Mesenchymal stem cell (in vitro differentiated cells and primary cell): ENCODE results near the gene ACOT9.
A peak's percentile ranks its signal among the peaks of the same experiment; 100 is the strongest.

Source experiments
- DNase-seq: peaks from one replicate; pipeline ENCODE4 v3.0.0-alpha.2; 2013
- H2AFZ ChIP-seq: one replicate; pipeline ENCODE4 v1.6.1; 2013; ENCODE audit warnings: low read depth, mild to moderate bottlenecking, control low read depth, inconsistent platforms, low read length, moderate library complexity
- H2AK5ac ChIP-seq: 2 replicates; pipeline ENCODE4 v1.6.1; 2013; ENCODE audit warnings: low read length, moderate library complexity, mild to moderate bottlenecking, inconsistent platforms; ENCODE audit not compliant: severe bottlenecking
- H2BK120ac ChIP-seq: one replicate; pipeline ENCODE4 v1.6.1; 2013; ENCODE audit warnings: low read depth, mild to moderate bottlenecking, inconsistent platforms, low read length, moderate library complexity
- H2BK12ac ChIP-seq, 2 experiments: one replicate each; pipeline ENCODE4 v1.6.1; 2013; ENCODE audit warnings: inconsistent platforms in 2 of 2, low read length in 2 of 2, mild to moderate bottlenecking in 2 of 2, moderate library complexity in 2 of 2, control low read depth in 1 of 2
- H2BK15ac ChIP-seq: one replicate; pipeline ENCODE4 v1.6.1; 2013; ENCODE audit warnings: mild to moderate bottlenecking, low read depth, inconsistent platforms; ENCODE audit not compliant: poor library complexity, severe bottlenecking
- H2BK5ac ChIP-seq: 2 replicates; pipeline ENCODE4 v1.6.1; 2013; ENCODE audit warnings: low read depth, mild to moderate bottlenecking, low read length, control low read depth, inconsistent platforms; ENCODE audit not compliant: poor library complexity, severe bottlenecking
- H3K14ac ChIP-seq, 2 experiments: one replicate each; pipeline ENCODE4 v1.6.1; 2013; ENCODE audit warnings: inconsistent platforms in 2 of 2, low read length in 2 of 2, control low read depth in 1 of 2, mild to moderate bottlenecking in 1 of 2, moderate library complexity in 1 of 2
- H3K18ac ChIP-seq, 2 experiments: one replicate each; pipeline ENCODE4 v1.6.1; 2013; ENCODE audit warnings: inconsistent platforms in 2 of 2, low read length in 2 of 2, control low read depth in 1 of 2, low read depth in 1 of 2, mild to moderate bottlenecking in 1 of 2
- H3K23ac ChIP-seq, 2 experiments: one replicate each; pipeline ENCODE4 v1.6.1; 2013; ENCODE audit warnings: inconsistent platforms in 2 of 2, low read length in 2 of 2, mild to moderate bottlenecking in 2 of 2, moderate library complexity in 2 of 2, control low read depth in 1 of 2
- H3K27ac ChIP-seq: 2 replicates; pipeline ENCODE4 v1.5.1; 2013; ENCODE audit warnings: mild to moderate bottlenecking, moderate library complexity, low read length, control low read depth, inconsistent platforms; ENCODE audit not compliant: poor library complexity, severe bottlenecking
- H3K27me3 ChIP-seq, 2 experiments: 2 replicates each; pipeline versions ENCODE4 v1.6.1 to v1.7.0; 2013; ENCODE audit warnings: low read length in 2 of 2, mild to moderate bottlenecking in 2 of 2, moderate library complexity in 2 of 2, control low read depth in 1 of 2, inconsistent platforms in 1 of 2; ENCODE audit not compliant: control insufficient read depth in 1 of 2, insufficient read depth in 1 of 2
- H3K36me3 ChIP-seq, 2 experiments: 2 replicates each; pipeline versions ENCODE4 v1.6.1 to v1.7.0; 2013; ENCODE audit warnings: low read length in 2 of 2, control low read depth in 1 of 2, inconsistent platforms in 1 of 2, low read depth in 1 of 2, mild to moderate bottlenecking in 1 of 2; ENCODE audit not compliant: insufficient read depth in 2 of 2, control insufficient read depth in 1 of 2
- H3K4ac ChIP-seq, 2 experiments: one replicate each; pipeline ENCODE4 v1.6.1; 2013; ENCODE audit warnings: inconsistent platforms in 2 of 2, low read length in 2 of 2, mild to moderate bottlenecking in 2 of 2, moderate library complexity in 2 of 2, control low read depth in 1 of 2, low read depth in 1 of 2
- H3K4me1 ChIP-seq: 2 replicates; pipeline ENCODE4 v1.6.1; 2013; ENCODE audit warnings: low read depth, low read length, control low read depth; ENCODE audit not compliant: control insufficient read depth, insufficient read depth
- H3K4me2 ChIP-seq: 2 replicates; pipeline ENCODE4 v1.6.1; 2013; ENCODE audit warnings: low read length, mild to moderate bottlenecking, inconsistent platforms; ENCODE audit not compliant: poor library complexity, severe bottlenecking
- H3K4me3 ChIP-seq, 2 experiments: 2 replicates each; pipeline versions ENCODE4 v1.5.1 to v1.7.0; 2013; ENCODE audit warnings: low read length in 2 of 2, mild to moderate bottlenecking in 2 of 2, control low read depth in 1 of 2, low read depth in 1 of 2; ENCODE audit not compliant: insufficient read depth in 1 of 2
- H3K79me1 ChIP-seq: replicated peaks from 2 replicates; pipeline ENCODE4 v1.6.1; 2013; ENCODE audit warnings: mild to moderate bottlenecking, control low read depth, low read length, inconsistent platforms; ENCODE audit not compliant: poor library complexity, severe bottlenecking
- H3K9ac ChIP-seq: 2 replicates; pipeline ENCODE4 v1.7.0; 2013; ENCODE audit warnings: mild to moderate bottlenecking, low read length, moderate library complexity
- H3K9me3 ChIP-seq: 2 replicates; pipeline ENCODE4 v1.7.0; 2013; ENCODE audit warnings: mild to moderate bottlenecking, low read length; ENCODE audit not compliant: control insufficient read depth
- H4K8ac ChIP-seq: one replicate; pipeline ENCODE4 v1.6.1; 2013; ENCODE audit warnings: inconsistent platforms, mild to moderate bottlenecking, low read length, moderate library complexity
- H4K91ac ChIP-seq: one replicate; pipeline ENCODE4 v1.6.1; 2013; ENCODE audit warnings: mild to moderate bottlenecking, low read length, inconsistent platforms
- WGBS: methylation state at CpG from one replicate; pipeline ENCODE4 v1.1.7; 2013; ENCODE audit warnings: mixed read lengths; 5-methylcytosine and 5-hydroxymethylcytosine counted together

Gene ACOT9

DNA sequence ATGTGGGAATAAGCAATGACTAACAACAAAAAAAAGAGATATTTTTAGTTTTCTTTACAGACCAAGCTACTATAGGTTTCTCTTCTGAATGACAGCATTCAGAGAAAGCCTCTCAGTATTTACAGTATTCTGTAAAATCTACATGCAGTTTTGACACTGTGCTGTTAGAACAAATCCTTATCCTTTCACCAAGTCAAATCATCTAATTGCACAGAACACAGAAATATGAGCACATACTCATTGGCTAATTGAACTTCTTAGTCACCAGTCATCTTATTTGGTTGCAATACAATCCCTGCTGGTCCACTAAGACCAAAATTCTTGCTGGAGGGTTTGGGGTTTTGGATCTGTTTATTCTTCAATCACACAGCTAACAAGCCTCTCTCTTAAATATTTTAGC lies 5.7 kb downstream of the ACOT9 start:
- no peak overlapping the region for H4K91ac ChIP-seq
- H2BK120ac ChIP-seq: no peak overlapping the region
- no peak overlapping the region for H2AFZ ChIP-seq
- H3K4me2 ChIP-seq: no peak overlapping the region
- DNase-seq: peak; percentile 37
- H2AK5ac ChIP-seq: no peak overlapping the region
- no peak overlapping the region for H3K27ac ChIP-seq
- H3K14ac ChIP-seq: no peak overlapping the region
- H2BK12ac ChIP-seq: no peak overlapping the region
- no peak overlapping the region for H2BK15ac ChIP-seq
- no peaks in the 10 kb centered on the region for H3K4me1 ChIP-seq
- H3K36me3 ChIP-seq: peaks cover 0 to 8% of the 10 kb centered on the region in 2 experiments
- no peak overlapping the region for H3K4ac ChIP-seq
- H3K9ac ChIP-seq: no peak overlapping the region
- H2BK5ac ChIP-seq: no peak overlapping the region
- H4K8ac ChIP-seq: no peak overlapping the region
- H3K9me3 ChIP-seq: no peaks in the 10 kb centered on the region
- no peaks in the 10 kb centered on the region for H3K79me1 ChIP-seq
- H3K23ac ChIP-seq: no peak overlapping the region
- no peaks in the 10 kb centered on the region for H3K27me3 ChIP-seq
- no peak overlapping the region for H3K4me3 ChIP-seq
- no peak overlapping the region for H3K18ac ChIP-seq

GRCh38 chrX:23736030-23736429 lies 7.0 kb downstream of the ACOT9 start:
- Histone ChIP-seq H3K36me3 (peaks cover 0 to 16% of the 10 kb centered on the region in 2 experiments), H2BK12ac (no peak overlapping the region), H3K9ac (no peak overlapping the region), H3K23ac (no peak overlapping the region), H2BK120ac (no peak overlapping the region), H3K9me3 (no peaks in the 10 kb centered on the region), H2AK5ac (no peak overlapping the region), H2BK15ac (no peak overlapping the region), H3K27ac (no peak overlapping the region), H3K4me1 (no peaks in the 10 kb centered on the region), H4K8ac (no peak overlapping the region), H2AFZ (no peak overlapping the region), H3K4me2 (no peak overlapping the region), H3K4ac (no peak overlapping the region), H3K14ac (no peak overlapping the region), H3K4me3 (no peak overlapping the region), H3K18ac (no peak overlapping the region), H4K91ac (no peak overlapping the region), H3K27me3 (no peaks in the 10 kb centered on the region), H3K79me1 (no peaks in the 10 kb centered on the region), H2BK5ac (no peak overlapping the region)
- DNase-seq: no peak
- 100% methylated on average over 1 of the region's 3 CpGs for WGBS

DNA sequence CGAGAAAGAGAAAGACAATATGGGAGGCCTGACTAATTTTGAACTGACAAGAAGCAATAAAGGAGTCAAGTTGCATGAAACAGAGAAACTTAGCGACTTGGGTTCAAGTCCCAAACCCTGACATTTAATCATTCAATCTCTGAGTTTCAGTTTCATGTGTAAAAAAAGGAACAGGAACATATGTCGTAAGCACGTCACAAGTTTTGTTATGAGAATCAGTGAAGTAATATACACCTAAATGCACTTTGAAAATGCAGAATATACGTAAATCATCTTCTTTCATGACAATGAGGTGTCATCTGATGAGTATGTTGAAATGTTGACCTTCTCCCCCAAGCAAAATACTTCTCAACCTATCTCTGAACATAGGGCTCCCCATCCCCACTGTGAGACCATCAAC lies 10.4 kb downstream of the ACOT9 start:
- no peak overlapping the region for H2AK5ac ChIP-seq
- no peak overlapping the region for H3K23ac ChIP-seq
- H2BK5ac ChIP-seq: no peak overlapping the region
- no peak overlapping the region for H3K4me3 ChIP-seq
- 88% methylated on average over 1 of the region's 5 CpGs for WGBS
- H2BK120ac ChIP-seq: no peak overlapping the region
- H3K14ac ChIP-seq: no peak overlapping the region
- no peak overlapping the region for H2AFZ ChIP-seq
- H3K4me2 ChIP-seq: no peak overlapping the region
- no peak overlapping the region for H3K4ac ChIP-seq
- no peak overlapping the region for H4K91ac ChIP-seq
- no peak overlapping the region for H3K27ac ChIP-seq
- peaks cover 3 to 42% of the 10 kb centered on the region in 2 experiments for H3K36me3 ChIP-seq
- no peak overlapping the region for H4K8ac ChIP-seq
- no peak overlapping the region for H3K9ac ChIP-seq
- H3K27me3 ChIP-seq: no peaks in the 10 kb centered on the region
- peaks cover 1% of the 10 kb centered on the region for H3K79me1 ChIP-seq
- H3K18ac ChIP-seq: no peak overlapping the region
- H2BK12ac ChIP-seq: no peak overlapping the region
- H3K9me3 ChIP-seq: no peaks in the 10 kb centered on the region
- no peak for DNase-seq
- H2BK15ac ChIP-seq: no peak overlapping the region
- no peaks in the 10 kb centered on the region for H3K4me1 ChIP-seq

GRCh38 chrX:23731951-23732350 lies 11.1 kb downstream of the ACOT9 start:
- no CpG with 5 or more reads among the region's 1 CpG for WGBS
- no peaks in the 10 kb centered on the region for H3K4me1 ChIP-seq
- no peak overlapping the region for H2BK15ac ChIP-seq

More at GRCh38 chrX:23731951-23732350, 11.1 kb downstream of the ACOT9 start:
- Histone ChIP-seq H2AK5ac (no peak overlapping the region), H3K4ac (no peak overlapping the region), H3K79me1 (peaks cover 1% of the 10 kb centered on the region), H4K8ac (no peak overlapping the region), H3K9ac (no peak overlapping the region), H4K91ac (no peak overlapping the region), H3K36me3 (peaks cover 3 to 43% of the 10 kb centered on the region in 2 experiments), H3K23ac (no peak overlapping the region), H2BK12ac (no peak overlapping the region), H3K4me2 (no peak overlapping the region), H2BK5ac (no peak overlapping the region), H3K14ac (no peak overlapping the region), H3K18ac (no peak overlapping the region), H3K4me3 (no peak overlapping the region), H3K27ac (no peak overlapping the region), H3K27me3 (no peaks in the 10 kb centered on the region), H3K9me3 (no peaks in the 10 kb centered on the region), H2AFZ (no peak overlapping the region), H2BK120ac (no peak overlapping the region)
- no peak for DNase-seq
